H1 (cell line): Measurements from ENCODE around the gene OSTF1. TPM values are rescaled to one million over a fixed set of nuclear protein-coding genes. Genes with fewer than 3 reads are reported as not detected.

Experiments
- CTCF ChIA-PET: fragments of 300-600 bp; sonication (Branson Sonifier 250); formaldehyde crosslinking; loops from one replicate; lab custom pipeline; 2021; ENCODE audit not compliant: partially characterized antibody; lab: Charles Lee
- POLR2A ChIA-PET: fragments of 300-600 bp; sonication (Branson Sonifier 250); formaldehyde crosslinking; loops from one replicate; lab custom pipeline; 2021; ENCODE audit warnings: inconsistent platforms; ENCODE audit not compliant: partially characterized antibody; lab: Charles Lee
- DNase-seq, 2 experiments: peaks; one replicate each; pipeline versions ENCODE4 v3.0.0 to v3.0.0-alpha.2; 2010 to 2022; ENCODE audit warnings: low spot score in 2 of 2, low read depth in 1 of 2, mixed read lengths in 1 of 2
- FAIRE-seq: peaks from 2 replicates; lab custom pipeline; 2011; peaks lifted over from hg19 to GRCh38; lab: Jason Lieb, UNC
- H2AFZ ChIP-seq: 2 replicates; pipeline ENCODE4 v1.8.1; 2012; ENCODE audit warnings: low read length, inconsistent platforms
- H2AK5ac ChIP-seq: 2 replicates; pipeline ENCODE4 v1.6.1; 2013; ENCODE audit warnings: low read depth, low read length
- H2BK120ac ChIP-seq: replicated peaks from 2 replicates; pipeline ENCODE3; 2013; ENCODE audit warnings: low read depth, low read length, inconsistent platforms
- H2BK12ac ChIP-seq: 2 replicates; pipeline ENCODE4 v1.6.1; 2013; ENCODE audit warnings: low read depth, low read length
- H2BK15ac ChIP-seq: 2 replicates; pipeline ENCODE4 v1.6.1; 2013; ENCODE audit warnings: low read length
- H2BK20ac ChIP-seq: 2 replicates; pipeline ENCODE4 v1.6.1; 2013; ENCODE audit warnings: low read length
- H2BK5ac ChIP-seq: 2 replicates; pipeline ENCODE4 v1.6.1; 2013; ENCODE audit warnings: low read depth, low read length
- H3K14ac ChIP-seq: 2 replicates; pipeline ENCODE4 v1.6.1; 2013; ENCODE audit warnings: inconsistent platforms; ENCODE audit not compliant: insufficient read length
- H3K18ac ChIP-seq: 2 replicates; pipeline ENCODE4 v1.6.1; 2013; ENCODE audit warnings: low read length; ENCODE audit errors: extremely low read depth
- H3K23ac ChIP-seq: 2 replicates; pipeline ENCODE4 v1.6.1; 2013; ENCODE audit warnings: inconsistent platforms; ENCODE audit not compliant: insufficient read length
- H3K23me2 ChIP-seq: 2 replicates; pipeline ENCODE4 v1.6.1; 2013; ENCODE audit warnings: low read depth, low read length
- H3K27ac ChIP-seq: 2 replicates; pipeline ENCODE4 v1.6.1; 2011; ENCODE audit warnings: low read depth, low read length, inconsistent platforms
- H3K27me3 ChIP-seq, 4 experiments: replicated peaks in 1 of 4; 1 replicate in 1 of 4; 2 replicates in 3 of 4; pipeline versions ENCODE4 v1.6.1 to v1.8.1; 2011 to 2013; ENCODE audit warnings: low read length in 3 of 4, mild to moderate bottlenecking in 3 of 4, inconsistent platforms in 2 of 4, mixed read lengths in 2 of 4, moderate library complexity in 1 of 4; ENCODE audit not compliant: control insufficient read depth in 3 of 4, insufficient read depth in 3 of 4; ENCODE audit errors: extremely low read depth in 1 of 4
- H3K36me3 ChIP-seq, 4 experiments: 2 replicates each; pipeline versions ENCODE4 v1.6.1 to v1.8.1; 2011 to 2013; ENCODE audit warnings: mild to moderate bottlenecking in 4 of 4, low read length in 3 of 4, moderate library complexity in 2 of 4, control low read depth in 1 of 4, inconsistent platforms in 1 of 4; ENCODE audit not compliant: insufficient read depth in 4 of 4, control insufficient read depth in 2 of 4
- H3K4ac ChIP-seq: replicated peaks from 2 replicates; pipeline ENCODE3; 2013; ENCODE audit warnings: low read length, low read depth, mixed read lengths, inconsistent platforms; ENCODE audit not compliant: insufficient read length
- H3K4me1 ChIP-seq, 4 experiments: replicated peaks in 1 of 4; 1 replicate in 1 of 4; 2 replicates in 3 of 4; pipeline versions ENCODE4 v1.6.1 to v1.8.1; 2011 to 2013; ENCODE audit warnings: low read length in 3 of 4, inconsistent platforms in 2 of 4, mixed read lengths in 1 of 4; ENCODE audit not compliant: insufficient read depth in 4 of 4, control insufficient read depth in 3 of 4
- H3K4me2 ChIP-seq, 2 experiments: 2 replicates each; pipeline versions ENCODE4 v1.6.1 to v1.8.1; 2011 to 2013; ENCODE audit warnings: low read depth in 2 of 2, low read length in 2 of 2, control low read depth in 1 of 2, inconsistent platforms in 1 of 2, mild to moderate bottlenecking in 1 of 2; ENCODE audit not compliant: insufficient read depth in 1 of 2
- H3K4me3 ChIP-seq, 4 experiments: fragments of 200-600, 300-600 bp in 1 of 4; sonication (generic), shearing (Covaris generic), sonication (Bioruptor Twin) in 1 of 4; 2 replicates each; pipeline versions ENCODE4 v1.5.1 to v1.8.1; 2011 to 2016; ENCODE audit warnings: low read length in 4 of 4, low read depth in 3 of 4, control low read depth in 2 of 4, inconsistent platforms in 2 of 4, mild to moderate bottlenecking in 2 of 4, mixed read lengths in 1 of 4, moderate library complexity in 1 of 4; ENCODE audit not compliant: insufficient read depth in 2 of 4; ENCODE audit errors: extremely low read depth in 1 of 4
- H3K56ac ChIP-seq: replicated peaks from 2 replicates; pipeline ENCODE3; 2013; ENCODE audit warnings: low read depth, mild to moderate bottlenecking, mixed read lengths, low read length, inconsistent platforms; ENCODE audit not compliant: insufficient read length
- H3K79me1 ChIP-seq: 2 replicates; pipeline ENCODE4 v1.6.1; 2013; ENCODE audit warnings: low read depth, low read length, control low read depth
- H3K79me2 ChIP-seq, 2 experiments: 2 replicates each; pipeline versions ENCODE4 v1.6.1 to v1.8.1; 2012 to 2013; ENCODE audit warnings: low read length in 2 of 2, mild to moderate bottlenecking in 2 of 2, inconsistent platforms in 1 of 2; ENCODE audit not compliant: insufficient read depth in 2 of 2, control insufficient read depth in 1 of 2
- H3K9ac ChIP-seq, 4 experiments: replicated peaks in 1 of 4; 1 replicate in 1 of 4; 2 replicates in 3 of 4; pipeline versions ENCODE4 v1.6.1 to v1.8.1; 2011 to 2013; ENCODE audit warnings: low read depth in 3 of 4, low read length in 3 of 4, control low read depth in 2 of 4, mild to moderate bottlenecking in 2 of 4, moderate library complexity in 2 of 4, inconsistent platforms in 1 of 4; ENCODE audit errors: extremely low read depth in 1 of 4
- H3K9me3 ChIP-seq, 2 experiments: 2 replicates each; pipeline versions ENCODE4 v1.6.1 to v1.8.1; 2012 to 2013; ENCODE audit warnings: mild to moderate bottlenecking in 2 of 2, moderate library complexity in 2 of 2, control low read depth in 1 of 2, inconsistent platforms in 1 of 2, low read depth in 1 of 2, low read length in 1 of 2, mixed read lengths in 1 of 2; ENCODE audit not compliant: insufficient read depth in 2 of 2
- H4K20me1 ChIP-seq, 2 experiments: replicated peaks in 1 of 2; 2 replicates each; pipeline versions ENCODE3 to v1.8.1; 2011 to 2013; ENCODE audit warnings: inconsistent platforms in 2 of 2, low read length in 2 of 2, mild to moderate bottlenecking in 1 of 2; ENCODE audit not compliant: insufficient read depth in 2 of 2, control insufficient read depth in 1 of 2
- H4K5ac ChIP-seq: 2 replicates; pipeline ENCODE4 v1.6.1; 2013; ENCODE audit warnings: low read length, low read depth, mixed read lengths, inconsistent platforms; ENCODE audit not compliant: insufficient read length
- H4K8ac ChIP-seq: 2 replicates; pipeline ENCODE4 v1.8.0; 2013; ENCODE audit warnings: mild to moderate bottlenecking, moderate library complexity, low read length, inconsistent platforms; ENCODE audit not compliant: insufficient read depth; ENCODE audit errors: extremely low read depth
- H4K91ac ChIP-seq: replicated peaks from 2 replicates; pipeline ENCODE3; 2013; ENCODE audit warnings: low read length, mixed read lengths, inconsistent platforms; ENCODE audit not compliant: insufficient read length
- CBX5 ChIP-seq: fragments of 300-800, 300-1000 bp; sonication (generic); IDR thresholded peaks from 2 replicates; pipeline ENCODE4 v1.7.1; 2016; ENCODE audit warnings: antibody characterized with exemption, low read length, low read depth
- EGR1 ChIP-seq: IDR thresholded peaks from 2 replicates; pipeline ENCODE4 v1.6.1; 2011; ENCODE audit warnings: low read depth, low read length, borderline replicate concordance
- SIN3A ChIP-seq, 2 experiments: IDR thresholded peaks in 1 of 2; conservative IDR thresholded peaks in 1 of 2; 2 replicates each; pipeline ENCODE4 v1.6.1; 2011 to 2012; ENCODE audit warnings: low read length in 2 of 2, improper control_type of control experiment in 1 of 2, low read depth in 1 of 2, mild to moderate bottlenecking in 1 of 2
- TBP ChIP-seq: IDR thresholded peaks from 2 replicates; pipeline ENCODE4 v1.6.1; 2011; ENCODE audit warnings: low read depth, low read length, improper control_type of control experiment
- WGBS, 2 experiments: shearing (Covaris generic) in 1 of 2; methylation state at CpG; one replicate each; pipeline versions ENCODE4 v1.1.6 to v1.1.7; 2013 to 2015; ENCODE audit warnings: low lambda C conversion rate in 2 of 2, mixed read lengths in 2 of 2, inconsistent platforms in 1 of 2, low coverage in 1 of 2, missing lambda C conversion rate in 1 of 2; ENCODE audit not compliant: insufficient replicate concordance in 2 of 2, insufficient coverage in 1 of 2, insufficient read length in 1 of 2; ENCODE audit errors: extremely low coverage in 1 of 2, missing lambda C conversion rate in 1 of 2; 5-methylcytosine and 5-hydroxymethylcytosine counted together
- polyA plus RNA-seq, 7 experiments: library from polyadenylated mRNA; depleted of rRNA in 3 of 7; stranded (reverse) in 5 of 7; unstranded in 2 of 7; fragments of >200 nt in 5 of 7; fragments of 200-250 nt in 2 of 7; gene quantifications; 1 replicate in 5 of 7; 2 replicates in 1 of 7; 4 replicates in 1 of 7; pipeline versions ENCODE4 v1.2.1 to v1.2.3, GENCODE V29; 2011 to 2013; ENCODE audit warnings: missing spikeins in 2 of 7, mixed read lengths in 2 of 7
- total RNA-seq: library from RNA; stranded (reverse); fragmentation: NEBNext Ultra II Directional; extraction: Animal tissue kit (Norgen Biotek cat#: 25700); gene quantifications from 2 replicates; pipeline ENCODE4 v1.2.1, GENCODE V29; 2021
- TF ChIP-seq, protein P1 (sequence below): IDR thresholded peaks from 2 replicates; pipeline ENCODE4 v1.6.1; 2012; ENCODE audit warnings: low read length, inconsistent platforms

The OSTF1 gene
- total and polyA plus RNA-seq, 2 of the 8 experiments (the other 6 are each of a cell fraction or from before 2014, with no cell fraction given), result 5.0 to 18.9 TPM

DNA sequence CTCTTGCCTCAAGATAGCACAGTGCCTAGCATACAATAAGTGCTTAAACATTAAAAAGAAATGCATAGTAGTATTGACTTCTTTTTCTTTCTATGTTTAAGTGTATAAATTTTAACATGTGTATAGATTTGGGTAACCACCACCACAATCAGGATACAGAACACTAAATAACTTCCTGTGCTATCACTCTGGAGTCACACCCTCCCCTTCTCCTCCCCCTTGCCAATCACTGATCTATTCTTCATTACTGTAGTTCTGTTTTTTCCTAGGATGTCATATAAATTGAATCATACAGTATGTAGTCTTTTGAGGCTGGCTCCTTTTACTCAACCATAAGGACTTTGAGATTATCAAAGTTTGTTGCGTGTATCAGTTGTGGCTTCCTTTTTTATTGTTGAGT lies 68.5 kb downstream of the OSTF1 start:
- Histone ChIP-seq H3K79me1 (no peaks in the 10 kb centered on the region), H3K14ac (no peak overlapping the region), H2BK20ac (no peak overlapping the region), H3K23ac (no peak overlapping the region), H3K4me1 (no peaks in the 10 kb centered on the region), H2BK5ac (no peak overlapping the region), H3K36me3 (no peaks in the 10 kb centered on the region), H2BK15ac (no peak overlapping the region), H2AFZ (no peak overlapping the region), H3K27me3 (no peaks in the 10 kb centered on the region), H3K4me2 (no peak overlapping the region), H4K5ac (no peak overlapping the region), H2BK120ac (no peak overlapping the region), H2AK5ac (no peak overlapping the region), H3K79me2 (no peaks in the 10 kb centered on the region), H4K20me1 (no peaks in the 10 kb centered on the region), H3K9me3 (no peaks in the 10 kb centered on the region), H3K4ac (no peak overlapping the region), H3K9ac (no peak overlapping the region), H4K91ac (no peak overlapping the region), H3K23me2 (no peaks in the 10 kb centered on the region), H3K4me3 (no peak overlapping the region), H3K18ac (no peak overlapping the region), H3K56ac (peak overlapping the region; percentile 59), H4K8ac (no peak overlapping the region), H2BK12ac (no peak overlapping the region), H3K27ac (no peak overlapping the region)
- 88% methylated on average over 1 of the region's 1 CpG; no CpG with 5 or more reads in 1 of the 2 experiments for WGBS, 2 experiments
- TF ChIP-seq CBX5 (no peak), SIN3A (conservative IDR thresholded peaks at IDR 0.05 in 1 of 2, IDR thresholded peaks at IDR 0.05 in 1 of 2; ENCODE audit: low read depth in 1 of 2, low read length in 2 of 2) (no peak), TBP (no peak), EGR1 (no peak)
- TF ChIP-seq, protein P1, sequence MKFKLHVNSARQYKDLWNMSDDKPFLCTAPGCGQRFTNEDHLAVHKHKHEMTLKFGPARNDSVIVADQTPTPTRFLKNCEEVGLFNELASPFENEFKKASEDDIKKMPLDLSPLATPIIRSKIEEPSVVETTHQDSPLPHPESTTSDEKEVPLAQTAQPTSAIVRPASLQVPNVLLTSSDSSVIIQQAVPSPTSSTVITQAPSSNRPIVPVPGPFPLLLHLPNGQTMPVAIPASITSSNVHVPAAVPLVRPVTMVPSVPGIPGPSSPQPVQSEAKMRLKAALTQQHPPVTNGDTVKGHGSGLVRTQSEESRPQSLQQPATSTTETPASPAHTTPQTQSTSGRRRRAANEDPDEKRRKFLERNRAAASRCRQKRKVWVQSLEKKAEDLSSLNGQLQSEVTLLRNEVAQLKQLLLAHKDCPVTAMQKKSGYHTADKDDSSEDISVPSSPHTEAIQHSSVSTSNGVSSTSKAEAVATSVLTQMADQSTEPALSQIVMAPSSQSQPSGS, result no peak
- ChIA-PET POLR2A (no interaction called here), CTCF (no interaction called here)
- no peak for DNase-seq
- FAIRE-seq, result no peak
